CD4-positive, alpha-beta T cell treated with Interleukin-21 for 1 hour (primary cell): ENCODE results near the gene CCN2.

Experiments
- DNase-seq: peaks from one replicate; pipeline ENCODE4 v3.0.0-alpha.2; 2020

Gene CCN2, protein sequence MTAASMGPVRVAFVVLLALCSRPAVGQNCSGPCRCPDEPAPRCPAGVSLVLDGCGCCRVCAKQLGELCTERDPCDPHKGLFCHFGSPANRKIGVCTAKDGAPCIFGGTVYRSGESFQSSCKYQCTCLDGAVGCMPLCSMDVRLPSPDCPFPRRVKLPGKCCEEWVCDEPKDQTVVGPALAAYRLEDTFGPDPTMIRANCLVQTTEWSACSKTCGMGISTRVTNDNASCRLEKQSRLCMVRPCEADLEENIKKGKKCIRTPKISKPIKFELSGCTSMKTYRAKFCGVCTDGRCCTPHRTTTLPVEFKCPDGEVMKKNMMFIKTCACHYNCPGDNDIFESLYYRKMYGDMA

DNA sequence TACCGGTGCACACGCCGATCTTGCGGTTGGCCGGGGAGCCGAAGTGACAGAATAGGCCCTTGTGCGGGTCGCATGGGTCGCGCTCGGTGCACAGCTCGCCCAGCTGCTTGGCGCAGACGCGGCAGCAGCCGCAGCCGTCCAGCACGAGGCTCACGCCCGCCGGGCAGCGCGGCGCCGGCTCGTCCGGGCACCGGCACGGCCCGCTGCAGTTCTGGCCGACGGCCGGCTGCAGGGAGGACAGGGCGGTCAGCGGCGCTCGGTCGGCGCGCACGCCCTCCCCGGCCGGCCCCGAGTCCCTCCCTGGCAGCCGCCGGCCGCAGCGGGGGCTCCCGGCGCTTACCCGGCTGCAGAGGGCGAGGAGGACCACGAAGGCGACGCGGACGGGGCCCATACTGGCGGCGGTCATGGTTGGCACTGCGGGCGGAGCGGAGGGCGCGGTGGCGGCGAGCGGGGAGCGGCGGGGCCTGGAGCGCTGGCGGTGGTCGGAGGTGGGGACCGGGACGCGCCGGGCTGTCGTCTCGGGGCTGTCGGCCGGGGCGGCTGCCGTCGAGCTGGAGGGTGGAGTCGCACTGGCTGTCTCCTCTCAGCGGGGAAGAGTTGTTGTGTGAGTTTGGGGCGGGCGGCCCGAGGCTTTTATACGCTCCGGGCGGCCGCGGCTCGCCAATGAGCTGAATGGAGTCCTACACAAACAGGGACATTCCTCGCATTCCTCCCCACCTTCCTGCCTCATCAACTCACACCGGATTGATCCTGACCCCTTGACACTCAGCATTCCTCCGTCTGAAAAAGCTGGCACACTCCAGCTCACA, at the start of gene CCN2:
TSS of gene CCN2 (minus strand) at position 606 of the 809 bp plus-strand sequence. CDS start at position 406, 200 bp downstream.
- no peak for DNase-seq

DNA sequence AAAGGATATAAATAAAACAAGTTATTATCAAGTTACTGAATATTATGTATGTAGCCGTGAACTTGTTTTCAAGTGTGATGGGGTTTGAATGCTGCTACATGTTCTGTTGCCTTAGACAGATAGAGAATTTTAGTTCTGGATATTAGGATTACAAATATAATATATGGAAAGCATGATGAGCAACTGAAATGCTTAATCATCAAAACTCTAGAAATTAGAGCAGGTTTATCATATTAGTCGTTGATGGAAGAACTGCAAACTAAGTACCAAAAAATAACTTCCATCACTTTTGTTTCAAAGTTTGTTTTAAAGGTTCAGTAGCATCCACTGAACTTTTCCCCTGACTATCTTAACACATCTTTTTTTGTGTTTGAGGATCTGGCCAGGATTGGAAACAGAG, 49.1 kb upstream of the CCN2 start:
- DNase-seq, result no peak

- DNase-seq, result no peak
These were observed 48.5 kb upstream of the CCN2 start for GRCh38 chr6:131999545-132000146.

GRCh38 chr6:131998255-131998982, 47.2 kb upstream of the CCN2 start:
- DNase-seq, result no peak

DNA sequence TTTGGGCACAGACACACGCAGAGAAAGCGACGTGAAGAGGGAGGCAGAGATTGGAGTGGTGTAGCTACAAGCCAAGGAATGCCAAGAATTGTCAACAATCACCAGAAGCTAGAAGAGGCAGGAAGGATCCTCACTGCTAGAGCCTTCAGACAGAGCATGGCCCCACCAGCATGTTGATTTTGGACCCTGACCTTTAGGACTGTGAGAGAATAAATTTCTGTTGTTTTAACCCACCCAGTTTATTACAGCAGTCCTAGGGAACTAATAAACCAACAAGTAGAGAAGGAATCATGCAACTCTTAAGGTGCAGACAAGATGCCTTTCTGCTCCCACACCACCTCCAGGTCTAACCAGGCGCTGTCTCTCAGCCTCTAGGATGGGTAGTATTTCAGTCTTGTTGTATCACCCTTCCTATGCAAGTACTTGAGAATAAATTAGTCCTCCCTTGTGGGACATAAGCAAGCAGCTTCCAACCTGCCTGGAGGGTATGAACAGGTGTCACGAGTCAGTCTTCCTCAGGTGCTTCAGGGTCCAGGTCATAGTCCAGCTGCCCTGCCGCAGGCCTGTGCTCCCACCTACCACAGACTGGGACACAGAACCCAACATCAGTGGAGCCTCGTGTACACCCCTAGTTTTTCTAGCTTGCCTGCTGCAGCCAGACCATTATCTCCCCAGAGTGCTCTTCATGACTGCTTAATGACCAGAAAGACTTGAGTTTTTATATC, 46.4 kb upstream of the CCN2 start:
- DNase-seq, result no peak

DNA sequence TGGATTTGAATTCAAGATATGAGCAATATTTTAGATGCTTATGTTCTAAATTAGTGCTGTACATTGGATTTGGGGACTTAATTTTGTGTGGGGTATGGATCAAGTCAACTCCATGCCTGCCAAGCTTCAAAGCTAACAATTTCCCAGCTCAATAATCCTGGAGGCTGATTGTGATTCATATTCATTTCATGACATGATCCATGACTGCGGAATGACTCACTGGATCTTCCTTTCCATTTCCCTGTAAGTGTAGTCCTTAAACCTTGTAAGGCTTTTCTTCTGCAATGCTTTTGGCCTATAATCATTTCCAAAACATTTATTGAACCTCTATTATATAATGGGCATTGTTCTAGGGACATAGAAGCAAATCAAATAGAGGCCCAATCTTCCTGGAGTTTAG, 44.7 kb upstream of the CCN2 start:
- DNase-seq, result no peak

DNA sequence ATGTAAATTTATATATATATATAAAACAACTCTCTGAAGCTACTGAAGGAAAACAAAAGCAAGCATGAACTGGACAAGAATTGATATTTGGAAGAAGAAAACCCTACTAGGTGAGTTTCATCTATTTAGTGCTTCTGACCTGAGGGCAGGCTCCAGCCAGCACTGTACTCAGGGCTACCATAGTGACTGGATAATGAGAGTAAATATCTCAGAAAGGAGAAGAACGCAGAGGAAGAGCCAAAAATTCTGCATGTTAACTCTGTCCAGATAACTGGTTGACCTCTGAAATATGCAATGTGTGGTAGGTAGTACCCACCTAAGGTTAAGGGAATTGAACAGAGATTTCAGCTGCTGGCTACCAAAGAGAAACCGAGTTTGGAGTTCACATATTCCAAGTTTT, 41.4 kb upstream of the CCN2 start:
- no peak for DNase-seq

GRCh38 chr6:131989036-131989435, 37.9 kb upstream of the CCN2 start:
- no peak for DNase-seq

DNA sequence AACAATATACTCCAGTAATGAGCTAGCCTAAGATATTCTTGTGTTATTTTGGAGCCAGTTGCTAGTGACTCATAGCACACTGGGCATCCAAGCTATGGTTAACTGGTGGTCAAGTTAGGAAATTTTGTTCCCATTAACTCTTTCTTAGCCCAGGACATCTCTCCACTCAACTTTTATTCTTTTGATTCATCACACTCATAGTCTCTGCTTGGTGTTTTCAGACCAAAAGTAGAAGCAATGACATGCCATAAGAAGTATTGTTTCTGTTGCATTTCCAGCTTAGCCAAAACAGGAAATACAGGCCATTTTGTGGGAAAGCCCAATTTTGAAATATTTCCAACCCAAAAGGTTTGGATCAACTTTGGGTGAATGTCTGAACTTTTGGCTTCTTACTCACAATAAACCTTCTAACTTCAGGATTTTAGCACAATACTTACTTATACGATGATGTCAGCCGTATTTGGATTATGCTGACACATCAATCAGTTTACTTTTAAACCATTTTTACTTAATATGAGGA, 31.6 kb upstream of the CCN2 start:
- no peak for DNase-seq

DNA sequence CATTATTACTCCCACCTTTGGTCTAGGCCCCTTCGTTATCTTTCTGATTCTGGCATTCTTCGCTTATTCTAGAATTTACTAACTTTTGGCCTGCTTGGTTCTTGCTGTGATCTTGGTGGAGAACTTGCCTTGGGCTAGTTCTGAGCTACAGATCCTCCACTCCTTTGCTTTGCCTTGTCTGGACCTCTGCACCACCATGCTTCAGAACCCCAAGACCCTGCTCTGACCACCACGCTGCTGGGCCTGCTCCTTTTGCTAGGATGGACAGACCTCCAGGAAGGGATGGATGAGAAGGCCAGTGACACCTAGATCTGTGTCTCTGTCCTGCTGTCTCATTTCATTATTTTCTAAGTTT, 30.4 kb upstream of the CCN2 start:
- no peak for DNase-seq

GRCh38 chr6:131980791-131981623, 29.8 kb upstream of the CCN2 start:
- no peak for DNase-seq

- no peak for DNase-seq
These were observed 29.2 kb upstream of the CCN2 start for GRCh38 chr6:131980338-131980790.

GRCh38 chr6:131979515-131980337, 28.6 kb upstream of the CCN2 start:
- DNase-seq, result no peak

DNA sequence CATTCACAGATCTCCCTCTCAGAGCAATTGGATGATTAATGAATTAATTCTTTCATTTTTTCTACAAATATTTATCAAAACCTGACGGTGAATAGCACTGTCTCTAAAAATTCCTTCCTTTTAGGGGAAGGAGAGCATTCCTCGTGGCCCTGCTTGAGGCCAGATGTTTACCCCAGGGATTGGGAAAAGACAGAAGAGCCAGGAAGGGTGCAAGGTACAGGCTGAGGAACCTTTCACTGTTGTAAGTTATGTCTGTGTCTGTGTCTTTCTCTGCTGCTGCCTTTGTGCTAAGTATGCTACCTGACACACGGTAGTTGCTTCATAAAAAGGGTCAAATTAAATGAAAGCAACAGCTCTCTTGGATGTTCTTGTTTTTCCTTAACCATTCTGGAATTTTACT, 27.4 kb upstream of the CCN2 start:
- no peak for DNase-seq

GRCh38 chr6:131976545-131977061, 25.4 kb upstream of the CCN2 start:
- no peak for DNase-seq

DNA sequence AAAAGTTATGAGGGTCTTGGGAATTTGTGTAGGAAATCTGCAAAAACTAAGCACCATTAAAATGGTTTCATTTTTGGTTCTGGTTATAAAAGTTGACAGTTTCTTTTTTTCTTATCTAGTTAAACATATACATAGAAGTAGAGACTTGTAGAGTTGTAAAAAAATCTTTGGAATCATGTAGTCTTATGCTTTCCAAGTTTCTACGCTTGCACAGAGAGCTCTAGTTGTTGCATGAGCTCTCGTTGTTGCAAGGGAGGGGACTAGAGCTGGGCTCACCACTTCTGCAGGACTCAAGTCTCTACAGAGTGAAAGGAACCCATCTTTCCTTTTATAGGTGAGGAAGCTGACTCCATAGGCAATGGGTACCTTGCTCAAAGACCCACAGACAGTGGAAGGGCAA, 21.6 kb upstream of the CCN2 start:
- no peak for DNase-seq

- no peak for DNase-seq
These were observed 19.1 kb upstream of the CCN2 start for GRCh38 chr6:131970076-131970859.

DNA sequence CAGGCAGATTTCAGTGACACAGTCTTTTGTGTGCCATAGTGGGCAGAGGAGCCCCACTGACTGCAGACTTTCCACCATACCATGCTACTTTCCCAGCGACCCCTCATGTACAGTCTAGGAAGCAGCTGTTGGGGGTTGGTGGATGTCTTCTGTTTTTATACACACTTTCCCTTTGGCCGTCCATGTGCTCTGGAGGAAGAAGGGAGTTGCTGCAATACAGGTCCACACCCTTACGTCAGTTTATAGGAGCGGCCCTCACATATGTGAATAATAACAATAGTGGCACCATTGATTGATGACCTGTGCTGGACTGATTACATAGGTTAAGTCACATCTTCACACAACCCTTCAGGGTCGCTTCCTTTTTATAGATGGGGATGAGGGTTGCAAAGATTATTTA, 17.5 kb upstream of the CCN2 start:
- no peak for DNase-seq

GRCh38 chr6:131967948-131968347, 16.8 kb upstream of the CCN2 start:
- no peak for DNase-seq
